ENCODE results near the gene UGT1A4.

UGT1A4 gene

DNA sequence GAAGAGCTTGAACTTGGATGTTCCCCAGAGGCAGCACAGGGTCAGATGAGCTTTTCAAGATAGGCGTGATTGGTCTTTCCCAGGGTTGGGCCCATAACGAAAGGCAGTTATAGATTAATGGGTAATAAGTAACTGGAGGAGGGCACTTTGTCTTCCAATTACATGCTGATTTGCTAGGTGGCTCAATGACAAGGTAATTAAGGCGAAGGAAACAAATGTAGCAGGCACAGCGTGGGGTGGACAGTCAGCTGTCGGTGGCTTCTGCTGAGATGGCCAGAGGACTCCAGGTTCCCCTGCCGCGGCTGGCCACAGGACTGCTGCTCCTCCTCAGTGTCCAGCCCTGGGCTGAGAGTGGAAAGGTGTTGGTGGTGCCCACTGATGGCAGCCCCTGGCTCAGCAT lies at the start of gene UGT1A4:
Gene UGT1A4, plus strand, starts transcription at position 185 of the 400 bp plus-strand sequence. Its CDS starts 85 bp downstream, at position 270.
- H3K36me3 Mint-ChIP-seq (ENCODE audit: insufficient read depth) = no peaks in the 10 kb centered on the region
- H3K27me3 Mint-ChIP-seq = peaks cover 58% of the 10 kb centered on the region
- H3K9me3 Mint-ChIP-seq = no peaks in the 10 kb centered on the region
- H3K27ac Mint-ChIP-seq (ENCODE audit: low read depth) = no peak within 1 kb of the TSS
- DNase-seq (ENCODE audit: low spot score in 2 of 2) (no peak), ATAC-seq (replicated peaks; ENCODE audit: extremely low read depth, poor library complexity, severe bottlenecking) (no peak)
- no peaks in the 10 kb centered on the region for H3K4me1 Mint-ChIP-seq
- no peak within 1 kb of the TSS for H3K4me3 Mint-ChIP-seq

DNA sequence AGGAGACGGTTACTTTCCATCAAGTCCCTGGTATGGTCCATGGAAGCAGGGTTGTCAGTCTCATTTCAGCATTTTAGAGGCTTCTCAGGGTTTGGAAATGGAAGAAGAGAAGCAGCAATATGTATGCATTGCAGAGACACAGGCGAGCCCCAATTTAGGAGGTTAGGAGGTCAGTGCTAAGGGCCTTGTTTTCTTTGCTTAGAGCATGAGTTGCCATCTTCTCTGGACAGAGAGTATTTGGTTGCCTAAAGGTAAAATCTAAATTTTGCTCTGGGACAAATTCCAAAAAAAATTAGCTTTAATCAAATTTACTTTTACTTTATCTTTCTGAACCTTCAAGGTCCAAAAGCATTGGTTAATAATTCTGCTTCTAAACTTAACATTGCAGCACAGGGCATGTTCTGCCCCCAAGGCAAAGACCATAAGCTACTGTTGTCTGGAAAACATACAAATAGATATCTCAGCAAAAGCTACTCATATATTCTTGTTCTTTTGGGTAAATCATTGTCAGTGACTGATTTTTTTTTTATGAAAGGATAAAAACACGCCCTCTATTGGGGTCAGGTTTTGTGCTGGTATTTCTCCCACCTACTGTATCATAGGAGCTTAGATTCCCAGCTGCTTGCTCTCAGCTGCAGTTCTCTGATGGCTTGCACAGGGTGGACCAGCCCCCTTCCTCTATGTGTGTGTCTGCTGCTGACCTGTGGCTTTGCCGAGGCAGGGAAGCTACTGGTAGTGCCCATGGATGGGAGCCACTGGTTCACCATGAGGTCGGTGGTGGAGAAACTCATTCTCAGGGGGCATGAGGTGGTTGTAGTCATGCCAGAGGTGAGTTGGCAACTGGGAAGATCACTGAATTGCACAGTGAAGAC lies 47.0 kb upstream of the UGT1A4 start, which contains the start of gene UGT1A9:
Gene UGT1A9, plus strand, starts transcription at position 609 of the 872 bp plus-strand sequence. Its CDS starts 37 bp downstream, at position 646.
- H3K4me3 Mint-ChIP-seq = no peak within 1 kb of the TSS
- DNase-seq (ENCODE audit: low spot score in 2 of 2) (no peak), ATAC-seq (replicated peaks; ENCODE audit: extremely low read depth, poor library complexity, severe bottlenecking) (no peak)
- H3K9me3 Mint-ChIP-seq = no peaks in the 10 kb centered on the region
- H3K36me3 Mint-ChIP-seq (ENCODE audit: insufficient read depth) = no peaks in the 10 kb centered on the region
- no peaks in the 10 kb centered on the region for H3K4me1 Mint-ChIP-seq
- peaks cover 56% of the 10 kb centered on the region for H3K27me3 Mint-ChIP-seq
- no peak within 1 kb of the TSS for H3K27ac Mint-ChIP-seq (ENCODE audit: low read depth)

DNA sequence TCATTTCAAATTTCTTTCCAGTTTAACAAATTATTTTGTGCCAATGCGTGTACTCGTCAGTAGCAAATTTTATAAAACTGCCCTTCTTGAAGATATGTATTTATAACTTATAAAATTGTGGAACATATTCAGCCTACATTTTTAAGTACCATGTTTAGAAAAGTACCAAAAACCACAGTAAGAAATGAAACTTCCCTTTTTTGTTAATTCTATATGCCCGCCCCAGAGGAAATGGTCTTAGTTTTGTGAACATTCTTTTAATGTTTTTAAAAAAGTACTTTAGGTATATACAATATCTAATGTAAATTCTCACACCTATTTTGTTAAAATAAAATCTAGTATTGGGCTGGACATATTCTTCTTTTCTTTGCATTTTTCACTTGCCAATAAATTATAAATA lies 45.6 kb upstream of the UGT1A4 start:
- ATAC-seq (replicated peaks; ENCODE audit: extremely low read depth, poor library complexity, severe bottlenecking) (no peak), DNase-seq (ENCODE audit: low spot score in 2 of 2) (no peak)
- H3K4me3 Mint-ChIP-seq = no peak overlapping the region
- peaks cover 69% of the 10 kb centered on the region for H3K27me3 Mint-ChIP-seq
- no peak overlapping the region for H3K27ac Mint-ChIP-seq (ENCODE audit: low read depth)
- no peaks in the 10 kb centered on the region for H3K4me1 Mint-ChIP-seq
- H3K36me3 Mint-ChIP-seq (ENCODE audit: insufficient read depth) = no peaks in the 10 kb centered on the region
- no peaks in the 10 kb centered on the region for H3K9me3 Mint-ChIP-seq

DNA sequence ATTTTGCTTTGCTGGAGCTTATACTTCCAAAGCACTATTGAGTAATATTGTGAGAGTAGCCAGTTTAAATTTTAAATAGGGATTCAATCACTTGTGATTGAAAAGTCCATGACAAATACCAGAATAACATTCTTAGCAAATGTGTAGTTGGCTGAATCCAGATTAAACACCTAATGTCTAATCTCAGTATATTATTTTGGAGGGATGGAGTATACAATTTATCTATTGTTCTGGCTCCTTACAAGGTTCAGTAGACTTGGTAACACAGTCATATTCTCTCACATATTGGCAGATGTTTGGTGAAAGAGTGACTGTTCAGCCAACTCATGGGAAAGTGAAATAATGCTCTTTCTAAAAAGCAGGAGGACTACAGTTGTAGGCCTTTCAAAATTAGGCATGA lies 44.6 kb upstream of the UGT1A4 start:
- no peak for DNase-seq (ENCODE audit: low spot score in 2 of 2)
- Mint-ChIP-seq H3K27ac (ENCODE audit: low read depth) (no peak overlapping the region), H3K9me3 (no peaks in the 10 kb centered on the region), H3K36me3 (ENCODE audit: insufficient read depth) (no peaks in the 10 kb centered on the region), H3K27me3 (peaks cover 78% of the 10 kb centered on the region), H3K4me3 (no peak overlapping the region), H3K4me1 (no peaks in the 10 kb centered on the region)
- no peak for ATAC-seq (replicated peaks; ENCODE audit: extremely low read depth, poor library complexity, severe bottlenecking)

DNA sequence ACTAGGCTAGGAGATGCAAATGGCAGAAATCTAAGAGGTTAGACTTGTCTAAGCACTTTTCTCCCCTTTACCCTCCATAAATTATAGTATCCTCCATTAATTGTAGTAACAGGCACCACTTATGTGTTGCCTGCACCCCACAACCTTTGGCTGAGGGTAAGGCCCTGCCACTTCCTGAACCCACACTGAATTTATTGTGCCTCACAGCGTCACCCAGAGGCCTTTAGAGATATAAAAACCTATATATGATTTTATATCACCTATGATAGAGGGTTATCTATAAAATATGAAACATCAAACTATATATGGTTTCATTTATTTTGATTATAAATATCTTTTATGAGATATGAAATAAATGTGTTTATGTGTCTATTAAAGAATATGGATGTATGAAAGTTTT lies 44.2 kb upstream of the UGT1A4 start:
- Mint-ChIP-seq H3K27ac (ENCODE audit: low read depth) (no peak overlapping the region), H3K4me3 (no peak overlapping the region), H3K36me3 (ENCODE audit: insufficient read depth) (no peaks in the 10 kb centered on the region), H3K27me3 (peaks cover 83% of the 10 kb centered on the region), H3K4me1 (no peaks in the 10 kb centered on the region), H3K9me3 (no peaks in the 10 kb centered on the region)
- DNase-seq (ENCODE audit: low spot score in 2 of 2) (no peak), ATAC-seq (replicated peaks; ENCODE audit: extremely low read depth, poor library complexity, severe bottlenecking) (no peak)

DNA sequence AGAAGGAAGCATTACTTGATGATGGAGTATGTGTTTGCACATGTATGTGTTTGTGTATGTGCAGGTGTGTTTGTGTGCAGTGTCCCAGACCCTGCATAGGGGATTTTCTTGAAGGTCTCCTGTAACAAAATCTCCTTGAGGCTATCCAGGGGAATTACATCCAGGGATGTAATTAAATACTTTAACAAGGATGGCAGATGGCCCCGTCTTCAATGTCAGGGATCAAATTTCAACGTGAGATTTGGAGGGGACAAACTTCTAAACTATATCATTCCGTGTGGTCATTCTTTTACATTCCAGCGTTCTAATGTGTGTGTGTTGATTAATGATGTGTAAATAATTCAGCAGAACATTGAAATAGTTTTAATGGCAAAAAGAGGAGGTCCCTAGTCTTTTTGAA lies 43.5 kb upstream of the UGT1A4 start:
- Mint-ChIP-seq H3K36me3 (ENCODE audit: insufficient read depth) (no peaks in the 10 kb centered on the region), H3K9me3 (no peaks in the 10 kb centered on the region), H3K4me3 (no peak overlapping the region), H3K27ac (ENCODE audit: low read depth) (no peak overlapping the region), H3K4me1 (no peaks in the 10 kb centered on the region), H3K27me3 (peaks cover 83% of the 10 kb centered on the region)
- ATAC-seq (replicated peaks; ENCODE audit: extremely low read depth, poor library complexity, severe bottlenecking) (no peak), DNase-seq (ENCODE audit: low spot score in 2 of 2) (no peak)

DNA sequence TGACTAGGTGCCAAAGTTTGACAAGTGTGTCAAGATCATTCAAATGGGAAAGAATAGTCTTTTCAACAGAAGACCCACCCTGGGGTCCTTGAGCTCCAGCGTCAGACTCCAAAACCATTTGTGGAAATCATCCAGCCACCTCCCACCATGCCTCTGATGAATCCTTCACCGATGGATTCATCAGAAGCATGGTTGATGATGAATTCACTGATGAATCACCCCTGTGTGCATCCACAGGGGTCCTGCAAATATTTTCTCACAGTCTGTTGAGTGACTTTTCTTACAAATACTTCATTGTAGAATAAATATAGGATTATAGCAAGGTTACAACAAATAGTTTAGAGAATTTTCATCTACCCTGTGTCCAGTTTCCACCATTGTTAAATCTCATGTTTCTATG lies 42.5 kb upstream of the UGT1A4 start:
- Mint-ChIP-seq H3K27ac (ENCODE audit: low read depth) (no peak overlapping the region), H3K4me3 (no peak overlapping the region), H3K27me3 (peaks cover 80% of the 10 kb centered on the region), H3K36me3 (ENCODE audit: insufficient read depth) (no peaks in the 10 kb centered on the region), H3K9me3 (no peaks in the 10 kb centered on the region), H3K4me1 (no peaks in the 10 kb centered on the region)
- no peak for DNase-seq (ENCODE audit: low spot score in 2 of 2)
- no peak for ATAC-seq (replicated peaks; ENCODE audit: extremely low read depth, poor library complexity, severe bottlenecking)

DNA sequence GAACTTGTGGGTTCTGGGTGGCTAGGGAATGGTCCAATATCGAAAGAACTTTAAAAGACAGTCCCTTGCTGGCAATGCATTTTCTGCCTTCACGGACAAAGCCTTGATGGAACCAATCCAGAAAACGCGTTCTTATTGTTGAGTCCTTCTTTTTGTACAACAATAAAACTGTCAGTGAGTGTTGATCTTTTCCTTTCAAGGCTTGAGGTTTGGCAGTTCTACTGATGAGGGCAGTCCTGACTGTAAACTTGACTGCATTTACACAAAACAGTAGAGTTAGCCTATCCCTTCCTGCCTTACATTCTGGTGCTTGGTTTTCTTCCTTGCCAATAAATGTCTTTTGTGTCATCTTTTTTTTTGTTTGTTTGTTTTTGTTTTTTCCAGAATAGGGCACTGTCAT lies 39.3 kb upstream of the UGT1A4 start:
- no peak overlapping the region for H3K4me3 Mint-ChIP-seq
- no peak for DNase-seq (ENCODE audit: low spot score in 2 of 2)
- H3K27ac Mint-ChIP-seq (ENCODE audit: low read depth) = no peak overlapping the region
- peaks cover 57% of the 10 kb centered on the region for H3K27me3 Mint-ChIP-seq
- H3K4me1 Mint-ChIP-seq = no peaks in the 10 kb centered on the region
- no peaks in the 10 kb centered on the region for H3K36me3 Mint-ChIP-seq (ENCODE audit: insufficient read depth)
- no peaks in the 10 kb centered on the region for H3K9me3 Mint-ChIP-seq
- ATAC-seq (replicated peaks; ENCODE audit: extremely low read depth, poor library complexity, severe bottlenecking) = no peak

DNA sequence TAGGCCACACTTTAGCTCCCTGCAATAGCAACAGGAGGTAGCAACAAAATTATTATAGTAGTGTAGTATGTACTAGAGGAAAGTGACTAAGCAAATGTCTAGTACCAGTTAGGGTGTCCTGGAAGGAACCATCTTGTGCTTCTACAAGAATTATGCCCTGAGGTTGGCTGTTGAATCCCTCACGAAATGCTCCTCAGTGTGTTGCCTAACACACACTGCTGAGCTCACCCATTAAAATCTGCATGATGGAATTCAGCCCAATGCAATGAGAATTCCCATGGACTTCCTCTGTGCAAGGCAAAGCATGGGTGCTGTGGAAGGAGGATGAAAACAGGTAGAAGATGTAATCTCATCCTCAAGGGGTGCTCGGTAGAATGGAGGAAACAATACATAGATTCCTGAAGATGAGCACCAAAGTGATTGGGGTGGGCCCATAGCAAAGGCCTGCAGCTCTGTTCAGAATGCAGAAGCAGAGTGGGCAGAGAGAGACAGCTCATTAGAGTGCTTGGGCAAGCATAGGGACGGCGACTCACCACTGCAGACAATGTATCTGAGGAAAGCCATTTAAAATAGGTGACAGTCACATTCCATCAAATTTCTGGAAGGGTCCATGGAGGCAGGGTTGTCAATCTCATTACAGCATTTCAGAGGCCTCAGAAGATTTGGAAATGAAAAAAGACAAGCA lies 38.0 kb upstream of the UGT1A4 start:
- Mint-ChIP-seq H3K9me3 (no peaks in the 10 kb centered on the region), H3K4me1 (no peaks in the 10 kb centered on the region), H3K36me3 (ENCODE audit: insufficient read depth) (no peaks in the 10 kb centered on the region), H3K27me3 (peaks cover 48% of the 10 kb centered on the region), H3K27ac (ENCODE audit: low read depth) (no peak overlapping the region), H3K4me3 (no peak overlapping the region)
- ATAC-seq (replicated peaks; ENCODE audit: extremely low read depth, poor library complexity, severe bottlenecking) (no peak), DNase-seq (ENCODE audit: low spot score in 2 of 2) (no peak)

DNA sequence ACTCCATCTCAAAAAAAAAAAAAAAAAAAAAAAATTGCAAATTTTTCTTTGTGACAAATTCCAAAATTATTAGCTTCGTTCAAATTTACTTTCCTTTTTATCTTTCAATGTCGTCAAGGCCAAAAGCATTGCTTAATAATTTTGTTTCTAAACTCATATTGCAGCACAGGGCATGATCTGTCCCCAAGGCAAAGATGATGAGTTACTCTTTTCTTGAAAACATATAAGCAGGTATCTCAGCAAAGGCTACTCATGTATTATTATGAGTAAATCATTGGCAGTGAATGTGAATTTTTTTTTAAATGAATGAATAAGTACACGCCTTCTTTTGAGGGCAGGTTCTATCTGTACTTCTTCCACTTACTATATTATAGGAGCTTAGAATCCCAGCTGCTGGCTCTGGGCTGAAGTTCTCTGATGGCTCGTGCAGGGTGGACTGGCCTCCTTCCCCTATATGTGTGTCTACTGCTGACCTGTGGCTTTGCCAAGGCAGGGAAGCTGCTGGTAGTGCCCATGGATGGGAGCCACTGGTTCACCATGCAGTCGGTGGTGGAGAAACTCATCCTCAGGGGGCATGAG lies 36.9 kb upstream of the UGT1A4 start, which contains the start of gene UGT1A7:
Gene UGT1A7, plus strand, starts transcription at position 381 of the 579 bp plus-strand sequence. Its CDS starts 37 bp downstream, at position 418.
- Mint-ChIP-seq H3K36me3 (ENCODE audit: insufficient read depth) (no peaks in the 10 kb centered on the region), H3K27ac (ENCODE audit: low read depth) (no peak within 1 kb of the TSS), H3K4me3 (no peak within 1 kb of the TSS), H3K4me1 (no peaks in the 10 kb centered on the region), H3K27me3 (peaks cover 45% of the 10 kb centered on the region), H3K9me3 (no peaks in the 10 kb centered on the region)
- DNase-seq (ENCODE audit: low spot score in 2 of 2) (no peak), ATAC-seq (replicated peaks; ENCODE audit: extremely low read depth, poor library complexity, severe bottlenecking) (no peak)

DNA sequence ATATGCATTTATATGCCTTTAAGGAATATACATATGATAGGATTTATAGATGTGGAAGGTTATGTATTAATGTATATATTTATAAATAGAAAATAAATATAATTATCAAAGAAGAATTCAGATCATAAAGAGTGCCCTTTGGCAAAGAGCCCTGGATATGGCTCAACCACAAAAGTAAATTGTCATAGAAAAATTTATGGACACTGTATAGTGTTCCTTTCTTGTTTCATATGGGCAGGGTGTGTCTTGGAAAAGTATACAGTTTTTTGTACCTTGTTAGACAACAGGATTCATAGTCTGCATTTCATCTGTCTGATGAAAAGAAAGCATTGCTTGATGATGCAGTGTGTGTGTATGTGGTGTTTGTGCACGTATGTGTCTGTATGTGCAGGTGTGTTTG lies 33.9 kb upstream of the UGT1A4 start:
- no peaks in the 10 kb centered on the region for H3K4me1 Mint-ChIP-seq

DNA sequence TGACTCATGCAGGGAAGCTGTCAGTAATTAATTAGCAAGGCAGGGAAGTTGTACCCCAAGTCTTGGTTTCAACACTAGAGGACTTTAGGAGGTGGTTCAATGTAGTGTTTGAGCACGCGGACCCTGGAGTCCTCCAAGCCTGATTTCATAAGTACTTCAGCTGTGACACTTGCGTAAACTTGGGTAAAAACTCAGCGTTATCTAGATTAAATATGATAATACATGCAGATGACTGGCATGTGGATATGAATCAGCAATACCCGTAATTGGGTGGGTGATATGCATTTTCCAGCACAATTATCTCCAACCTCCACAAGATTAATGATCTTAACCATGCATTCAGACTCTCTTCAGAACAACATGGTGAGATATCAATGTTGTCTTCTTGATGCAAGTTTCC lies 31.6 kb upstream of the UGT1A4 start:
- Mint-ChIP-seq H3K27ac (ENCODE audit: low read depth) (no peak overlapping the region), H3K4me3 (no peak overlapping the region), H3K27me3 (peaks cover 48% of the 10 kb centered on the region), H3K4me1 (no peaks in the 10 kb centered on the region), H3K9me3 (no peaks in the 10 kb centered on the region), H3K36me3 (ENCODE audit: insufficient read depth) (no peaks in the 10 kb centered on the region)
- DNase-seq (ENCODE audit: low spot score in 2 of 2) = no peak
- ATAC-seq (replicated peaks; ENCODE audit: extremely low read depth, poor library complexity, severe bottlenecking) = no peak

More for the DNA sequence above, 33.9 kb upstream of the UGT1A4 start:
- H3K36me3 Mint-ChIP-seq (ENCODE audit: insufficient read depth) = no peaks in the 10 kb centered on the region
- H3K9me3 Mint-ChIP-seq = no peaks in the 10 kb centered on the region
- ATAC-seq (replicated peaks; ENCODE audit: extremely low read depth, poor library complexity, severe bottlenecking) (no peak), DNase-seq (ENCODE audit: low spot score in 2 of 2) (no peak)
- no peak overlapping the region for H3K27ac Mint-ChIP-seq (ENCODE audit: low read depth)
- H3K27me3 Mint-ChIP-seq = peaks cover 41% of the 10 kb centered on the region
- H3K4me3 Mint-ChIP-seq = no peak overlapping the region

Measured in central memory CD8-positive, alpha-beta T cell (primary cell).